IMR-90 (cell line): Measurements from ENCODE around the gene IFNG-AS1. TPM values are rescaled to one million over a fixed set of nuclear protein-coding genes. Genes with fewer than 3 reads are reported as not detected.
A peak's percentile ranks its signal among the peaks of the same experiment; 100 is the strongest.

Experiments used
- ATAC-seq: fragments of 200-7000 bp; cut with Tn5 transposase; 2 replicates; pipeline ENCODE4 v1.9.1; 2020; ENCODE audit warnings: low read depth, mild to moderate bottlenecking, moderate library complexity
- BruUV-seq: library from RNA; stranded (reverse); fragments of 400-500 nt; replicated peaks from 2 replicates; lab custom pipeline; 2021; lab: Mats Ljungman, UMichigan
- CTCF ChIA-PET: fragments of 300-600 bp; formaldehyde crosslinking; extraction: SDS; loops from one replicate; lab custom pipeline; 2021; ENCODE audit warnings: antibody characterized with exemption; lab: Yijun Ruan, JAX
- POLR2A ChIA-PET: fragments of 300-600 bp; sonication (Branson Sonifier 250); formaldehyde crosslinking; loops from one replicate; lab custom pipeline; 2022; ENCODE audit warnings: antibody characterized with exemption; ENCODE audit not compliant: unreplicated experiment; lab: Charles Lee
- DNase-seq: peaks from one replicate; pipeline ENCODE4 v3.0.0; 2013
- H2AFZ ChIP-seq: replicated peaks from 2 replicates; pipeline ENCODE3; 2013; ENCODE audit warnings: low read length, mild to moderate bottlenecking; ENCODE audit not compliant: poor library complexity
- H2AK5ac ChIP-seq: 2 replicates; pipeline ENCODE4 v1.6.1; 2013; ENCODE audit warnings: low read depth, low read length, inconsistent platforms
- H2AK9ac ChIP-seq: replicated peaks from 2 replicates; pipeline ENCODE3; 2013; ENCODE audit warnings: mild to moderate bottlenecking, low read depth, low read length, moderate library complexity; ENCODE audit not compliant: poor library complexity
- H2BK120ac ChIP-seq: 2 replicates; pipeline ENCODE4 v1.6.1; 2013; ENCODE audit warnings: low read depth, low read length, inconsistent platforms
- H2BK15ac ChIP-seq: 3 replicates; pipeline ENCODE4 v1.6.1; 2013; ENCODE audit warnings: low read depth, low read length, inconsistent platforms
- H2BK20ac ChIP-seq: 2 replicates; pipeline ENCODE4 v1.6.1; 2013; ENCODE audit warnings: low read depth, mild to moderate bottlenecking, inconsistent platforms, low read length, moderate library complexity
- H2BK5ac ChIP-seq: 2 replicates; pipeline ENCODE4 v1.6.1; 2013; ENCODE audit warnings: mild to moderate bottlenecking, low read depth, low read length, inconsistent platforms; ENCODE audit not compliant: poor library complexity, severe bottlenecking
- H3K14ac ChIP-seq: replicated peaks from 2 replicates; pipeline ENCODE4 v1.6.1; 2013; ENCODE audit warnings: low read depth, low read length, inconsistent platforms
- H3K18ac ChIP-seq: 2 replicates; pipeline ENCODE4 v1.6.1; 2013; ENCODE audit warnings: low read depth, low read length, control low read depth
- H3K23ac ChIP-seq: 2 replicates; pipeline ENCODE4 v1.6.1; 2013; ENCODE audit warnings: low read depth, low read length, inconsistent platforms
- H3K27ac ChIP-seq: 2 replicates; pipeline ENCODE4 v1.5.1; 2013; ENCODE audit warnings: mild to moderate bottlenecking, control low read depth, low read length; ENCODE audit not compliant: insufficient read depth
- H3K27me3 ChIP-seq: 2 replicates; pipeline ENCODE4 v1.6.1; 2013; ENCODE audit warnings: low read length; ENCODE audit not compliant: control insufficient read depth, insufficient read depth
- H3K36me3 ChIP-seq: 2 replicates; pipeline ENCODE4 v1.6.1; 2013; ENCODE audit warnings: low read length, mixed read lengths; ENCODE audit not compliant: control insufficient read depth, insufficient read depth
- H3K4ac ChIP-seq: 2 replicates; pipeline ENCODE4 v1.6.1; 2013; ENCODE audit warnings: low read depth, low read length, inconsistent platforms
- H3K4me1 ChIP-seq: 2 replicates; pipeline ENCODE4 v1.6.1; 2013; ENCODE audit warnings: low read length, mixed read lengths; ENCODE audit not compliant: control insufficient read depth, insufficient read depth
- H3K4me2 ChIP-seq: 2 replicates; pipeline ENCODE4 v1.6.1; 2013; ENCODE audit warnings: low read depth, mild to moderate bottlenecking, control low read depth, low read length, moderate library complexity
- H3K4me3 ChIP-seq: 2 replicates; pipeline ENCODE4 v1.5.1; 2013; ENCODE audit warnings: low read depth, mild to moderate bottlenecking, control low read depth, low read length, moderate library complexity; ENCODE audit not compliant: insufficient read depth
- H3K56ac ChIP-seq: 2 replicates; pipeline ENCODE4 v1.6.1; 2013; ENCODE audit warnings: low read length, inconsistent platforms; ENCODE audit not compliant: insufficient read depth; ENCODE audit errors: extremely low read depth
- H3K79me1 ChIP-seq, 2 experiments: 2 replicates each; pipeline ENCODE4 v1.6.1; 2013; ENCODE audit warnings: low read length in 2 of 2, inconsistent platforms in 1 of 2, low read depth in 1 of 2
- H3K9ac ChIP-seq: 2 replicates; pipeline ENCODE4 v1.6.1; 2013; ENCODE audit warnings: low read depth, low read length, control low read depth
- H3K9me1 ChIP-seq: 2 replicates; pipeline ENCODE4 v1.6.1; 2013; ENCODE audit warnings: low read length, inconsistent platforms; ENCODE audit not compliant: insufficient read depth
- H3K9me3 ChIP-seq: 2 replicates; pipeline ENCODE4 v1.6.1; 2013; ENCODE audit warnings: low read length; ENCODE audit not compliant: control insufficient read depth, insufficient read depth
- H4K20me1 ChIP-seq: 2 replicates; pipeline ENCODE4 v1.6.1; 2013; ENCODE audit warnings: low read length, inconsistent platforms; ENCODE audit not compliant: insufficient read depth
- H4K5ac ChIP-seq: 2 replicates; pipeline ENCODE4 v1.6.1; 2013; ENCODE audit warnings: mild to moderate bottlenecking, low read depth, low read length, control low read depth
- H4K8ac ChIP-seq, 2 experiments: 2 replicates each; pipeline ENCODE4 v1.6.1; 2013; ENCODE audit warnings: low read depth in 2 of 2, low read length in 2 of 2, control low read depth in 1 of 2, inconsistent platforms in 1 of 2
- H4K91ac ChIP-seq: 2 replicates; pipeline ENCODE4 v1.6.1; 2013; ENCODE audit warnings: low read depth, low read length, inconsistent platforms; ENCODE audit not compliant: insufficient read depth
- BHLHE40 ChIP-seq: fragments of 150-350 bp; IDR thresholded peaks from 2 replicates; pipeline ENCODE4 v1.6.1; 2016; ENCODE audit warnings: mild to moderate bottlenecking, low read depth, low read length
- CEBPB ChIP-seq: IDR thresholded peaks from 2 replicates; pipeline ENCODE4 v1.6.1; 2012; ENCODE audit warnings: low read depth, low read length, improper control_type of control experiment
- CHD1 ChIP-seq: IDR thresholded peaks from 2 replicates; pipeline ENCODE4 v1.6.1; 2012; ENCODE audit warnings: low read depth, low read length, improper control_type of control experiment
- CTCF ChIP-seq: conservative IDR thresholded peaks from 2 replicates; pipeline ENCODE4 v1.5.1; 2012; ENCODE audit warnings: mild to moderate bottlenecking, low read depth, low read length, improper control_type of control experiment
- ELK1 ChIP-seq: fragments of 150-350 bp; IDR thresholded peaks from 2 replicates; pipeline ENCODE4 v1.6.1; 2016; ENCODE audit warnings: low read depth, mild to moderate bottlenecking, low read length, moderate library complexity, borderline replicate concordance
- FOS ChIP-seq: fragments of 150-350 bp; IDR thresholded peaks from 2 replicates; pipeline ENCODE4 v1.6.1; 2016; ENCODE audit warnings: low read depth, low read length
- MAFK ChIP-seq: IDR thresholded peaks from 2 replicates; pipeline ENCODE4 v1.6.1; 2012; ENCODE audit warnings: low read depth, low read length, improper control_type of control experiment
- MAZ ChIP-seq: IDR thresholded peaks from 2 replicates; pipeline ENCODE4 v1.6.1; 2012; ENCODE audit warnings: low read depth, mild to moderate bottlenecking, low read length, improper control_type of control experiment, moderate library complexity, borderline replicate concordance
- MXI1 ChIP-seq: IDR thresholded peaks from 2 replicates; pipeline ENCODE4 v1.6.1; 2012; ENCODE audit warnings: low read depth, mild to moderate bottlenecking, low read length, moderate library complexity, borderline replicate concordance
- NFE2L2 ChIP-seq: fragments of 150-350 bp; IDR thresholded peaks from 2 replicates; pipeline ENCODE4 v1.6.1; 2016; ENCODE audit warnings: low read depth, mild to moderate bottlenecking, low read length
- POLR2A ChIP-seq: IDR thresholded peaks from 2 replicates; pipeline ENCODE4 v1.6.1; 2012; ENCODE audit warnings: mild to moderate bottlenecking, low read depth, low read length
- RAD21 ChIP-seq: IDR thresholded peaks from 2 replicates; pipeline ENCODE4 v1.6.1; 2012; ENCODE audit warnings: low read length, improper control_type of control experiment
- RCOR1 ChIP-seq: IDR thresholded peaks from 2 replicates; pipeline ENCODE4 v1.6.1; 2012; ENCODE audit warnings: mild to moderate bottlenecking, low read length, improper control_type of control experiment; ENCODE audit not compliant: insufficient replicate concordance
- RFX5 ChIP-seq: IDR thresholded peaks from 2 replicates; pipeline ENCODE4 v1.8.0; 2012; ENCODE audit warnings: low read depth, mild to moderate bottlenecking, low read length, moderate library complexity
- SMC3 ChIP-seq: fragments of 150-350 bp; IDR thresholded peaks from 2 replicates; pipeline ENCODE4 v1.6.1; 2016; ENCODE audit warnings: low read depth, mild to moderate bottlenecking, antibody characterized with exemption, low read length, moderate library complexity
- USF2 ChIP-seq: fragments of 150-350 bp; IDR thresholded peaks from 2 replicates; pipeline ENCODE4 v1.6.1; 2017; ENCODE audit warnings: mild to moderate bottlenecking, antibody characterized with exemption, low read length, low read depth
- WGBS, 2 experiments: methylation state at CpG; one replicate each; pipeline versions ENCODE4 v1.1.5 to v1.1.7; 2013; ENCODE audit warnings: missing lambda C conversion rate in 2 of 2; ENCODE audit not compliant: insufficient read length in 1 of 2; ENCODE audit errors: extremely low coverage in 2 of 2; 5-methylcytosine and 5-hydroxymethylcytosine counted together
- dilution Hi-C: fragments of 300-500 bp; cut with HindIII; formaldehyde crosslinking; loops from one replicate; pipeline ENCODE4 v1.14.3; 2018; ENCODE audit warnings: low sequenced_read_pairs; ENCODE audit not compliant: unreplicated experiment
- in situ Hi-C: fragments of 300-500 bp; cut with MboI; formaldehyde crosslinking; loops from 3 replicates; pipeline ENCODE4 v1.14.3; 2019; ENCODE audit warnings: low sequenced_read_pairs, inconsistent platforms, mixed read lengths
- intact Hi-C: fragments of 100-400 bp; cut with micrococcal nuclease; formaldehyde crosslinking; loops from 2 replicates; pipeline ENCODE4 v1.10.0; 2022
- polyA plus RNA-seq, 3 experiments: library from polyadenylated mRNA; depleted of rRNA; stranded (reverse); fragments of >200 nt; gene quantifications; 2 replicates each; pipeline ENCODE4 v1.2.3, GENCODE V29; 2012; ENCODE audit warnings: low replicate concordance in 1 of 3
- total RNA-seq: library from RNA; depleted of rRNA; stranded (reverse); fragments of >200 nt; gene quantifications from 2 replicates; pipeline ENCODE4 v1.2.3, GENCODE V29; 2012

IFNG-AS1 gene
- total and polyA plus RNA-seq, 2 of the 4 experiments (the other 2 are of a cell fraction) = not detected

GRCh38 chr12:67980391-67980790 lies 8.9 kb upstream of the IFNG-AS1 start:
- no peaks in the 10 kb centered on the region for H3K9me1 ChIP-seq
- no peak overlapping the region for H2BK20ac ChIP-seq
- no peak overlapping the region; the same call in 1 of the 2 replicates for H3K18ac ChIP-seq
- no peak overlapping the region for H2AK9ac ChIP-seq
- peak overlapping the region; percentile 37 for H2BK5ac ChIP-seq
- no peak overlapping the region; the same call in 1 of the 2 replicates for H2AK5ac ChIP-seq
- H3K27ac ChIP-seq = no peak overlapping the region
- no peak overlapping the region for H3K4me2 ChIP-seq
- H2AFZ ChIP-seq = no peak overlapping the region
- DNase-seq (peak; percentile 5), ATAC-seq (no peak)
- no peak overlapping the region for H4K8ac ChIP-seq
- H4K5ac ChIP-seq = no peak overlapping the region
- POLR2A ChIA-PET = no interaction called here
- no peaks in the 10 kb centered on the region for H3K79me1 ChIP-seq
- no peaks in the 10 kb centered on the region for H3K9me3 ChIP-seq
- no peak overlapping the region for H3K4me3 ChIP-seq
- no peaks in the 10 kb centered on the region for H3K36me3 ChIP-seq
- in situ Hi-C loops (no loop called here), intact Hi-C loops (no loop called here), dilution Hi-C loops (no loop called here)
- H2BK120ac ChIP-seq = peak overlapping the region; percentile 43; the same call in 1 of the 2 replicates
- H3K14ac ChIP-seq = no peak overlapping the region
- H3K56ac ChIP-seq = no peak overlapping the region
- TF ChIP-seq BHLHE40 (no peak), POLR2A (no peak), CTCF (no peak), CEBPB (no peak), RCOR1 (no peak), FOS (no peak), RFX5 (no peak), ELK1 (no peak), MAFK (no peak), SMC3 (no peak), RAD21 (no peak), NFE2L2 (no peak), CHD1 (no peak), MAZ (no peak), MXI1 (no peak), USF2 (no peak)
- H3K4ac ChIP-seq = no peak overlapping the region
- H3K23ac ChIP-seq = no peak overlapping the region
- WGBS, 2 experiments = no CpG with 5 or more reads among the region's 1 CpG
- BruUV-seq = no TSS peak
- no peak overlapping the region for H4K91ac ChIP-seq
- CTCF ChIA-PET = no interaction called here
- no peaks in the 10 kb centered on the region for H4K20me1 ChIP-seq
- H3K4me1 ChIP-seq = peaks cover 3% of the 10 kb centered on the region; the same call in 1 of the 2 replicates
- H2BK15ac ChIP-seq = no peak overlapping the region
- no peaks in the 10 kb centered on the region for H3K27me3 ChIP-seq
- no peak overlapping the region for H3K9ac ChIP-seq
